NCI-H82 (cell line): ENCODE data around the gene ZNF688.
"Not testable (repeated sequence)": the region's sequence is repeated elsewhere in the genome, so short reads cannot be mapped to it uniquely, and the experiment has no call there.

Experiments used
- DNase-seq: peaks from one replicate; lab custom pipeline; 2025; lab: John Stamatoyannopoulos, UW

The ZNF688 gene

DNA sequence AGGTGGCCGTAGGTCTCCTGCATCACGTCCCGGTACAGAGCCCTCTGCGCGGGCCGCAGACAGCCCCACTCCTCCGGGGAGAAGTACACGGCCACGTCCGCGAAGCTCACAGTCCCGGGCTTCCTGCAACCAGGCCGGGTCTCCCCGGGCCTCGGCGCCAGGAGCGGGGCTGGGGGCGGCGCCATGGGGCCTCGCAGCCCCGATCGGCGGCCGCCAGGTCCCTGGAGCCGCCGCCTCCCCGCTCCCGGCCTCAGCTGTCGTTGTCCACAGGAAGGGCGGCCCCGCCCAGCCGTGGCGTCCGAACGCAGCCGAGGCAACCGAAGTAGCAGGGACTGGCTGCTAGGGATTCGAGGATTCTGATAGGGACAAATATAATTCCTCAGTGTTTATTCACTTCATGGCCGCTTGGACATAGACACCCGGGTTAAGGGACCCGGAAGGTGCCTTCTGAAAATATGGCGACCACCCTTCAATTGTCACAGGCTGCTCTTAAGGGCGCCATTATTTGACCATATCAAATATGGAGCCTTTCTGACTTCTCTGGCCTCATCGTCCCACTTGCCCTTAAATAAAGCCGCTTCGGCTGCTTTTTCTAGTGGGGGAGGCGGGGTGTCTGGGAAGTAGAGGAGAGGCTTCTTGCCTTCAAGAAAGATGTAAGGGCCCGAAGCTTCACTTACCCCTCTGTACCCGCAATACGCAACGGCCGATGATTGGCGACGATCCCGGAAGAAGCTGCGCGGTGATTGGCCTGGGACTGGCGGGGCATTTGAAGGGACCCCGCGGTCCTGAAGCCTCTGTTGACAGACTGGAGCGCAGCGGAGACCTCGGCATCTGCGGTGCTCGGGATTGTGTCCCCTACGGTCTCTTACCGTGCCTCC is at the start of gene ZNF688:
Gene ZNF688 (minus strand): TSS at position 270 of the 878 bp plus-strand sequence. CDS start 85 bp downstream, at position 185.
- DNase-seq, result peak; percentile 97

- no peak for DNase-seq
Observed at GRCh38 chr16:30620169-30620568, 48.7 kb upstream of the ZNF688 start.

- no peak for DNase-seq
Observed at GRCh38 chr16:30619638-30620037, 48.1 kb upstream of the ZNF688 start.

DNA sequence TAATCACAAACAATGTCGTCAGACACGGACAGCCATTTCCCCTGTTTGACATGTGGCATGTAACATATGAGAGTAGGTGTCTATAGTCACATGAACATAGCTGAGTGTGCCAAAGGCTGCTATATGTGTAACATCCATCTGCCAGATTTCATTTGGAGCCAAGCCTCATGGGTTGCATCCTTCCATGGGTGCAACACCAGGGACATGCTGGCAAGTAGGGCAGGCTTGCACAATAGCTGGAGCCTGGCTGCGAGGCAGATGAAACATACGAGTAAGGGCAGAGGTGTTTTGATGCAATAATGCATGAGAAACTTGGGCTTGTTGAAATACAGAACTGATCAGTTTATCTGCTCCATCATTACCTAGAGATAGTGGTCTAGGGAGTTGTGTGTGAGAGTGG is 47.7 kb upstream of the ZNF688 start:
- no peak for DNase-seq

DNA sequence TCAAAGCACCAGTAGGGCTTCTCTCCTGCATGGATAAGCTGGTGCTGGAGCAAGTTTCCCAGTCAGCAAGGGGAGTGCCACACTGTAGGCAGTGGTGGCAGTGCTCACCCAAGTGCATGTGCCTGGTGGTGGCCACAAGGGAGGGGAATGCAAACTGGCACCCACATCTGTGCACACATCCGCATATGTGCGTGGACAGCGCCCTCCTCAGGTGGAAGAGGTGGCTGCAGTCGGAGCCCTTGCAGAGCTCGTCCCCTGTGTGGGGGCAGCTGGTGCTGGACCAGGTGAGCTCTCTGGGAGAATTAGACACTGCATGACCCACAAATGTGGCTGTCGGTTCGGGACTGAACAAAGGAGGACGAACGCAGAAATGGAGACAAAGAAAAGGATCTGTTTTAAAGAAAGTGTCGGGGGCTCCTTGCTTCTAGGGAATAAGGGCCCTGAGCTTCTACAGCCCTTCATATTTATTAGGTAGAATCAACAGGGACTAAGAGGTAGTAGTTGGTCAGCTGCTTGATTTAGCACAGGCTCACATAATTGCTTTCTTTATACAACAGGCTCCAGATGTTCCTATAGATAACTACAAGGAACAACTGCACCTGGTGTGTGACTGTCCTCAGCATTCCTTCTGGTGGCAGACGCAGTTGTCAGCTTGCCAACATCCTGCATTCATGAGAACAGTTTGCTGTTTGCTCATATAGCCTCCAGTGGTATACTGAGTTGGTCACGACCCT is 44.0 kb upstream of the ZNF688 start:
- peak; percentile 56 for DNase-seq

DNA sequence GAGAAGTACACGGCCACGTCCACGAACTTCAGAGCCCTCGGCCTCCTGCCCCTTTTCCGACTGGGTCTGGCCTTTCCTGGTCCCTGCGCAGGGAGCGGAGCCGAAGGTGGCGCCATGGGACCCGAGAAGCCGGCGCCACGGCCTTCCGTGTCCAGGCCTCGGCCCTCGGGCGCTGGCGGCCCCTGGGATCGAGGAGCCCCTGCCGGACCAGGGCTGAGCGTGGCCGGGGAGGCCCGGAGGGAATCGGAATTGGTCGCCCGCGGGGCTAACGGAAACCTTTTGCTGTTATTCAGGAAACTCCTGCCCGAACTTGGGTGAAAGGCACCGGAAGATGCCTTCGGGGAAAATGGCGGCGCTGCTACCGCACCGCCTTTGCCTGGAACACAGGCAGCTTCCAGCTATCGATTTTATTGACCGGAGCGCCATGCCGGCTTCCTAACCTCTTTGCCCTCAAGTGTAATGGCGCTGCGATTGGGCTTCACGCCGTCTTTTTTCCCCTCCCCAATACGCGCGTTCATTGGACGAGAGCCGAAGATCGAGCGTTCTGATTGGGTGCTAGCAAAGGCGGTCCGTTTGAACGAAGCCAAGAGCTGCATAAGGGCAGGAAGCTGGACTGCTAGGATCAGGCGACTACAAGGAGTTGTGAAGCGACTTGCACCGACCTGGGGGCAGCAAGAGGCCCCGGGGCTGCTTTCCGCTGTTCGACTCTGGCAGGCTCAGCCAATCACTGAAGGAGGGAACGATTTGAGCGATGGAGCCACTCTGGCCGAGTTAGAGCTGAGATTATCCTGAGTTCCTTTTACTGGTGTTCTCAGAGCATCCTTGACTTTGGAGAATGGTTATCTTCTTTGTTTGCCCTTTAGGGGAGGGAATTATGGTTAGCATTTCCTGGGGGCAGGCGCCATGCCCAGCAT is 38.7 kb upstream of the ZNF688 start, which contains the start of gene ZNF689:
Gene ZNF689 (minus strand): TSS at position 464 of the 914 bp plus-strand sequence. CDS start 348 bp downstream, at position 116.
- DNase-seq, result peak; percentile 98

GRCh38 chr16:30609002-30609925 is 37.8 kb upstream of the ZNF688 start:
- peak; percentile 63 for DNase-seq

GRCh38 chr16:30606004-30606403 is 34.5 kb upstream of the ZNF688 start:
- DNase-seq, result no peak

DNA sequence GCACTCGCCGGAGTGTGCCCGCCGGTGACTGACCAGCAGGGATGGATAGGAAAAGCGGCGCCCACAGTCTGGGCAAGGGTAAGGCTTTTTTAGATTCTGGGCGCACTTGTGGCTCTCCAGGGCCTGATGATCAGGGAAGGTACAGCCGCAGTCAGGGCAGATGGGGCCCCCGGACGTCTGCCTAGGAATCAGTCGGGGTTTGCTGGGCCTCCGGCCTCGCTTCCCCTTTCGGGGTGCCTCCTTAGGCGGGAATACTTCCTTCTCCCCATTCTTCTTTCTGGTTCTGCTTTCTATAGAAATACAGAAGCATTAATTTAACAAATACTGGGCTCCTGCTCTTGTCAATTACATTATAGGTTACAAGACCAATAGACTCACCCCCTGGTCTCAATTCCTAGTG is 33.6 kb upstream of the ZNF688 start:
- no peak for DNase-seq

- DNase-seq, result no peak
Observed at GRCh38 chr16:30604316-30604947, 32.9 kb upstream of the ZNF688 start.

- no peak for DNase-seq
Observed at GRCh38 chr16:30603945-30604315, 32.4 kb upstream of the ZNF688 start.

DNA sequence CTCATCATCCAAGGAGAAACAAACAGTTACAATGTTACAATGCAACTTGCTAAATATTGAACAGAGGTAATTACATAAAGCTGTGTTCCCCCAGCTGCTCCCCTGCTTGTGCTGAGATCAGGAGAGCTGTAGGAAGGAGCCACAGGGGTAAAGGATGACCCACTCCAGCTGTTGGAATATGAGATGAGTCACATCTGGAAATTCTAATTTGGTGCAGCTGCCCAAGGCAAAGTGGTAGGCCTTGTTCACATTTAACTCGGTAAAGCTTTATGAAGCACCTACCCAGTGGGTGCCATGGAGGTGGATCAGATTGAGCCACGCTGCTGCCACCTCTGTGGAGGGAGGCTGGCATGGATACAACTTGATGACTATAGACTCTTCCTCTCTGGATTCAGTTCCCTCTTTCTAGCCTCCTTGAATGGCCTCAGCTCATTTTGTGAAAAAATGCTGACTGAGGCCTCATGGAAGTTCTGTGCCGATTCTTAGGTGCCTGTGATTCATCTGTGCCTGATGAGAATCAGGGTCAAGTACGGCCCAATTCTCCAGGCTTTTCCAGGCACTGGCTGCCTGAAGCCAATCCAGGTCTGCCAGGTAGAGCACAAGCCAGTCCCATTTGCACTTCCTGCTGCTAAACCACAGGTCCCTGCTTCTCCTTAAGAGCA is 31.2 kb upstream of the ZNF688 start:
- no peak for DNase-seq

DNA sequence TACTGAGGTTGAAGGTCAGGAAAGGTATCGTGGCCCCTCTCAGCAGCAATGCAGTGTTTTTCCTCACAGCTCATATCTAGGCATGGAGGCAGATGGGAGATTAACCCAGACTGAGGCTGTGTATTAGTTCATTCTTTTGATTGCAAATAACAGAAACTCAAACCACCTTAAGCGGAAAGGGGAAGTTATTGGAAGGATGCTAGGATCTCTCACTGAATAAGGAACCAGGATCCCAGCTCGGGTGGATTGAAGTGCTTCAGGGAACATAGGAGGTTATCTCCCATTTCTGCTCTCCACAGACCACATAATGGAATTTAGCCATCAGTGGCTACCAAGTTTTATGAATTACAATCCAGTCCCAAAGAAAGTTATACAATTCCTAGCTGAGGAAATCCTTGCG is 30.5 kb upstream of the ZNF688 start:
- DNase-seq, result no peak

DNA sequence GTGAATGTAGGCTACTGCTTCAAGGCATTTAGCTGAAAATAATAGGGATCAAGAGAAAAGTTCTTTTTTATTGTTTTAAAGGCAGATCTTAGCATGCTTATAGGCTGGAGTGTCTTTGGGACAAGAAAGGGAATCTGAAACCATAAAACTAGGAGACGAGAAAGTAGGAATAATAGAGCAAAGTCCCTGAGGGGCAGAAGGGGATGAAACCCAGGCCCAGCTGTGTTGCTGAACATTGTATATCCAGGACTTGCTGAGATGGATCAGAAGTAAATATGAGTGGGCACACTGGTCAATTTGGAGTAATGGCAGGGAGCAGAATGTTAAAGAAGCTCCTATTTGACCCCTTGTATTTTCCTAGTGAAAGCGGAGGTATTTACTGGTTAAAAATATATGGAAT is 29.4 kb upstream of the ZNF688 start:
- no peak for DNase-seq

DNA sequence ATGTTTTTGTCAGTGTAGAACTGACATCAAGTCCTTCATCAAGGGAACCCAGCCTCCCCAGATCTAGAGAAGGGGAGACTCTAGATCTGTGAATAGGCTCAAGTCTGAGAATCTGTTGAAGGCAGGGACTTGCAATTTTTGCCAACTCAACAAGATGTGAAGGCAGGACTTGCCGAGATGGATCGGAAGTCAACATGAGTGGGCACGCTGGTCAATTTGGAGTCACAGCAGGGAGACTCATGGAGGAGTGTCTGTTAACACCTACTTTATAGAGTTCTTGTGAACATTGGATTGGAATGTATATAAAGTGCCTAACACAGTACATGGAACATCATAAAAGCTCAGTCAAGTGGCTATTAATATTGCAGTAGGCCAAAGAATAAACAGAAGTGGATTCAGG is 28.7 kb upstream of the ZNF688 start:
- DNase-seq, result no peak

DNA sequence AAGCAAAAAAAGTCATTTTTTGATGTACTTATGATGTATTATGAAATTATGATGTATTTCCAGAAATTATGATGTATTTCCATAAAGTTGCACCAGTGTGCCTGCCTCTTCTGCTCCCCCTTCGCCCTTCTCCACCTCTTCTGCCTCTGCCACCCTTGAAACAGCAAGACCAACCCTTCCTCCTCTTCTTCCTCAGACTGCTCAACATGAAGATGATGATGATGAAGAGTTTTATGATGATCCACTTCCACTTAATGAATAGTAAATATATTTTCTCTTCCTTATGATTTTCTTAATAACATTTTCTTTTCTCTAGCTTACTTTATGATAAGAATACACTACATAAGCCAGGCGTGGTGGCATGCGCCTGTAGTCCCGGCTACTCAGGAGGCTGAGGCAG is 21.4 kb upstream of the ZNF688 start:
- no peak for DNase-seq

- not testable (repeated sequence) for DNase-seq
Observed at GRCh38 chr16:30590869-30591268, 19.4 kb upstream of the ZNF688 start.

DNA sequence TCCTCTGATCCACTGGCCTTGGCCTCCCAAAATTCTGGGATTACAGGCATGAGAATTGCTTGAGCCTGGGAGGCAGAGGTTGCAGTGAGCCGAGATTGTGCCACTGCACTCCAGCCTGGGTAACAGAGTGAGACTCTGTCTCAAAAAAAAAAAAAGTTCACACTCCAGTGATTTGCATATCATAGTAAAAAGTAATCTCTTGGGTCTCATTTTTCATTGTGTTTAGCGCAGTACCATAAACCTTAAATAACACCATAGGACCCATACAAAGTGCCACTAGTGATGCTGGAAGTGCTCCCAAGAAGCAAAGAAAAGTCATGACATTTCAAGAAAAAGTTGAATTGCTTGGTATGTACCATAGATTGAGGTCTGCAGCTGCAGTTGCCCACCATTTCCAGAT is 18.1 kb upstream of the ZNF688 start:
- DNase-seq, result not testable (repeated sequence)

- DNase-seq, result no peak
Observed at GRCh38 chr16:30588651-30589050, 17.1 kb upstream of the ZNF688 start.
